HepG2 (cell line): Measurements from ENCODE around the gene SPTBN4. TPM values are rescaled to one million over a fixed set of nuclear protein-coding genes. Genes with fewer than 3 reads are reported as not detected.

Source experiments
- AGO1 ChIP-seq: fragments of 200-400 bp; formaldehyde crosslinking; IDR thresholded peaks from 2 replicates; pipeline ENCODE4 v1.6.1; 2017; ENCODE audit warnings: mild to moderate bottlenecking, low read depth, low read length, moderate library complexity; ENCODE audit not compliant: poor library complexity, severe bottlenecking
- DNMT1 ChIP-seq: sonication (generic); formaldehyde crosslinking; IDR thresholded peaks from 2 replicates; pipeline ENCODE4 v1.5.1; 2020; ENCODE audit warnings: mild to moderate bottlenecking, missing genetic modification reagents
- ELF4 ChIP-seq: sonication (generic); formaldehyde crosslinking; IDR thresholded peaks from 2 replicates; pipeline ENCODE4 v1.5.0; 2020; ENCODE audit warnings: missing genetic modification reagents, mild to moderate bottlenecking, moderate library complexity, borderline replicate concordance
- PLSCR1 ChIP-seq: sonication (generic); formaldehyde crosslinking; IDR thresholded peaks from 2 replicates; pipeline ENCODE4 v1.5.0; 2020; ENCODE audit warnings: missing genetic modification reagents, mild to moderate bottlenecking, borderline replicate concordance
- RFX1 ChIP-seq: fragments of 450-650 bp; IDR thresholded peaks from 2 replicates; pipeline ENCODE4 v1.6.1; 2017
- SMAD1 ChIP-seq: sonication (generic); formaldehyde crosslinking; IDR thresholded peaks from 2 replicates; pipeline ENCODE4 v1.4.0; 2020; ENCODE audit warnings: missing genetic modification reagents, low read depth, mild to moderate bottlenecking, borderline replicate concordance
- TAF15 ChIP-seq: fragments of 200-400 bp; formaldehyde crosslinking; IDR thresholded peaks from one replicate; pipeline ENCODE4 v1.6.1; 2018; ENCODE audit warnings: mild to moderate bottlenecking, low read depth, low read length; ENCODE audit not compliant: poor library complexity, severe bottlenecking
- ZMYM3 ChIP-seq: sonication (generic); formaldehyde crosslinking; IDR thresholded peaks from 2 replicates; pipeline ENCODE4 v1.5.1; 2020; ENCODE audit warnings: mild to moderate bottlenecking, missing genetic modification reagents
- ZNF10 ChIP-seq: sonication (generic); formaldehyde crosslinking; IDR thresholded peaks from 2 replicates; pipeline ENCODE4 v1.4.0; 2020; ENCODE audit warnings: mild to moderate bottlenecking, low read depth, missing genetic modification reagents, borderline replicate concordance
- ZNF235 ChIP-seq: sonication (generic); formaldehyde crosslinking; IDR thresholded peaks from 2 replicates; pipeline ENCODE4 v1.8.1; 2023; ENCODE audit warnings: mild to moderate bottlenecking, missing genetic modification reagents, borderline replicate concordance
- ZNF317 ChIP-seq: sonication (generic); formaldehyde crosslinking; IDR thresholded peaks from 2 replicates; pipeline ENCODE4 v1.5.0; 2020; ENCODE audit warnings: mild to moderate bottlenecking, missing genetic modification reagents
- ZNF350 ChIP-seq: sonication (generic); formaldehyde crosslinking; IDR thresholded peaks from 2 replicates; pipeline ENCODE4 v1.4.0; 2020; ENCODE audit warnings: mild to moderate bottlenecking, low read depth, missing genetic modification reagents, borderline replicate concordance
- ZNF354B ChIP-seq: sonication (generic); formaldehyde crosslinking; IDR thresholded peaks from 2 replicates; pipeline ENCODE4 v1.8.0; 2022; ENCODE audit warnings: mild to moderate bottlenecking, missing genetic modification reagents
- ZNF431 ChIP-seq: sonication (generic); formaldehyde crosslinking; IDR thresholded peaks from 2 replicates; pipeline ENCODE4 v1.9.0; 2022; ENCODE audit warnings: missing genetic modification reagents, low read depth, mild to moderate bottlenecking, borderline replicate concordance
- ZNF484 ChIP-seq: sonication (generic); formaldehyde crosslinking; IDR thresholded peaks from 2 replicates; pipeline ENCODE4 v1.5.1; 2020; ENCODE audit warnings: mild to moderate bottlenecking, low read depth, missing genetic modification reagents, borderline replicate concordance
- ZNF564 ChIP-seq: sonication (generic); formaldehyde crosslinking; IDR thresholded peaks from 2 replicates; pipeline ENCODE4 v1.8.1; 2023; ENCODE audit warnings: mild to moderate bottlenecking, missing genetic modification reagents
- ZNF746 ChIP-seq: sonication (generic); formaldehyde crosslinking; IDR thresholded peaks from 2 replicates; pipeline ENCODE4 v1.8.0; 2022; ENCODE audit warnings: mild to moderate bottlenecking, missing genetic modification reagents
- polyA plus RNA-seq, 8 experiments: library from polyadenylated mRNA; depleted of rRNA in 3 of 8; stranded (reverse) in 7 of 8; unstranded in 1 of 8; fragments of >200 nt; fragmentation: Illumina TruSeq in 4 of 8; extraction: Trizol in 4 of 8; gene quantifications; 2 replicates each; pipeline versions ENCODE4 v1.2.1 to v1.2.3, GENCODE V29; 2011 to 2016; ENCODE audit warnings: low read depth in 4 of 8, missing spikeins in 1 of 8, mixed read lengths in 1 of 8; ENCODE audit not compliant: insufficient read depth in 1 of 8
- total RNA-seq, 5 experiments: library from RNA; depleted of rRNA; stranded (reverse); fragments of >200 nt; fragmentation: Illumina TruSeq; extraction: Trizol; gene quantifications; 2 replicates each; pipeline ENCODE4 v1.2.3, GENCODE V29; 2016; ENCODE audit warnings: low read depth in 1 of 5
- TF ChIP-seq, protein P1 (sequence below): sonication (generic); formaldehyde crosslinking; IDR thresholded peaks from 2 replicates; pipeline ENCODE4 v1.5.1; 2020; ENCODE audit warnings: missing genetic modification reagents, mild to moderate bottlenecking, borderline replicate concordance
- TF ChIP-seq, protein P2 (sequence below): sonication (generic); formaldehyde crosslinking; conservative IDR thresholded peaks from 2 replicates; pipeline ENCODE4 v1.8.1; 2023; ENCODE audit warnings: missing genetic modification reagents
- TF ChIP-seq, protein P3 (sequence below): sonication (generic); formaldehyde crosslinking; IDR thresholded peaks from 2 replicates; pipeline ENCODE4 v1.9.0; 2022; ENCODE audit warnings: missing genetic modification reagents, mild to moderate bottlenecking, borderline replicate concordance
- TF ChIP-seq, protein P4 (sequence below): sonication (generic); formaldehyde crosslinking; IDR thresholded peaks from 2 replicates; pipeline ENCODE4 v1.4.0; 2020; ENCODE audit warnings: missing genetic modification reagents

SPTBN4 gene
- total and polyA plus RNA-seq, 2 of the 13 experiments (the other 11 are each of a cell fraction or from before 2014, with no cell fraction given): 0.11 TPM

- TF ChIP-seq ZNF484 (CRISPR knock-in tag): no peak
- TF ChIP-seq DNMT1 (CRISPR knock-in tag): peak; percentile 64
- TF ChIP-seq ZNF10 (CRISPR knock-in tag): no peak
- peak; percentile 96 for TF ChIP-seq ZNF235 (CRISPR knock-in tag)
- peak; percentile 79 for TF ChIP-seq ZNF746
- TF ChIP-seq ZNF317 (CRISPR knock-in tag): peak; percentile 81
- TF ChIP-seq, protein P1, sequence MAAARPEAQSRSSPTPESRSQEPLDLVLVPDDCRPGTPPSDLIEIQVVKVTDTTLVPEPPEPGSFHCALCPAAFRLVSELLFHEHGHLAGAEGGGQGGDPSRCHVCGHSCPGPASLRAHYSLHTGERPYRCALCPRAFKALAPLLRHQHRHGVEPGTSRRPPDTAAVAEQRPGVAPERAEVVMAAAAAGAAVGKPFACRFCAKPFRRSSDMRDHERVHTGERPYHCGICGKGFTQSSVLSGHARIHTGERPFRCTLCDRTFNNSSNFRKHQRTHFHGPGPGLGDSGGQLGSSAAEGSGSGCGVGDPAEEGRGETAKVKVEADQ (CRISPR knock-in tag): peak; percentile 64
- peak; percentile 87 for TF ChIP-seq ELF4 (CRISPR knock-in tag)
- TF ChIP-seq ZNF354B: no peak
- peak; percentile 47 for TF ChIP-seq TAF15
- peak; percentile 83 for TF ChIP-seq ZNF350 (CRISPR knock-in tag)
- TF ChIP-seq SMAD1 (CRISPR knock-in tag): peak; percentile 70; the same call in 1 of the 2 replicates
- TF ChIP-seq, protein P2, sequence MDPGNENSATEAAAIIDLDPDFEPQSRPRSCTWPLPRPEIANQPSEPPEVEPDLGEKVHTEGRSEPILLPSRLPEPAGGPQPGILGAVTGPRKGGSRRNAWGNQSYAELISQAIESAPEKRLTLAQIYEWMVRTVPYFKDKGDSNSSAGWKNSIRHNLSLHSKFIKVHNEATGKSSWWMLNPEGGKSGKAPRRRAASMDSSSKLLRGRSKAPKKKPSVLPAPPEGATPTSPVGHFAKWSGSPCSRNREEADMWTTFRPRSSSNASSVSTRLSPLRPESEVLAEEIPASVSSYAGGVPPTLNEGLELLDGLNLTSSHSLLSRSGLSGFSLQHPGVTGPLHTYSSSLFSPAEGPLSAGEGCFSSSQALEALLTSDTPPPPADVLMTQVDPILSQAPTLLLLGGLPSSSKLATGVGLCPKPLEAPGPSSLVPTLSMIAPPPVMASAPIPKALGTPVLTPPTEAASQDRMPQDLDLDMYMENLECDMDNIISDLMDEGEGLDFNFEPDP (CRISPR knock-in tag): 0 out of 2 replicates have a peak, but pooled peaks have one; percentile 28
- peak; percentile 81 for TF ChIP-seq AGO1
- TF ChIP-seq, protein P3, sequence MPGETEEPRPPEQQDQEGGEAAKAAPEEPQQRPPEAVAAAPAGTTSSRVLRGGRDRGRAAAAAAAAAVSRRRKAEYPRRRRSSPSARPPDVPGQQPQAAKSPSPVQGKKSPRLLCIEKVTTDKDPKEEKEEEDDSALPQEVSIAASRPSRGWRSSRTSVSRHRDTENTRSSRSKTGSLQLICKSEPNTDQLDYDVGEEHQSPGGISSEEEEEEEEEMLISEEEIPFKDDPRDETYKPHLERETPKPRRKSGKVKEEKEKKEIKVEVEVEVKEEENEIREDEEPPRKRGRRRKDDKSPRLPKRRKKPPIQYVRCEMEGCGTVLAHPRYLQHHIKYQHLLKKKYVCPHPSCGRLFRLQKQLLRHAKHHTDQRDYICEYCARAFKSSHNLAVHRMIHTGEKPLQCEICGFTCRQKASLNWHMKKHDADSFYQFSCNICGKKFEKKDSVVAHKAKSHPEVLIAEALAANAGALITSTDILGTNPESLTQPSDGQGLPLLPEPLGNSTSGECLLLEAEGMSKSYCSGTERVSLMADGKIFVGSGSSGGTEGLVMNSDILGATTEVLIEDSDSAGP (CRISPR knock-in tag): peak; percentile 84
- TF ChIP-seq, protein P4, sequence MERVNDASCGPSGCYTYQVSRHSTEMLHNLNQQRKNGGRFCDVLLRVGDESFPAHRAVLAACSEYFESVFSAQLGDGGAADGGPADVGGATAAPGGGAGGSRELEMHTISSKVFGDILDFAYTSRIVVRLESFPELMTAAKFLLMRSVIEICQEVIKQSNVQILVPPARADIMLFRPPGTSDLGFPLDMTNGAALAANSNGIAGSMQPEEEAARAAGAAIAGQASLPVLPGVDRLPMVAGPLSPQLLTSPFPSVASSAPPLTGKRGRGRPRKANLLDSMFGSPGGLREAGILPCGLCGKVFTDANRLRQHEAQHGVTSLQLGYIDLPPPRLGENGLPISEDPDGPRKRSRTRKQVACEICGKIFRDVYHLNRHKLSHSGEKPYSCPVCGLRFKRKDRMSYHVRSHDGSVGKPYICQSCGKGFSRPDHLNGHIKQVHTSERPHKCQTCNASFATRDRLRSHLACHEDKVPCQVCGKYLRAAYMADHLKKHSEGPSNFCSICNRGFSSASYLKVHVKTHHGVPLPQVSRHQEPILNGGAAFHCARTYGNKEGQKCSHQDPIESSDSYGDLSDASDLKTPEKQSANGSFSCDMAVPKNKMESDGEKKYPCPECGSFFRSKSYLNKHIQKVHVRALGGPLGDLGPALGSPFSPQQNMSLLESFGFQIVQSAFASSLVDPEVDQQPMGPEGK: peak; percentile 99
- TF ChIP-seq RFX1: no peak
- peak; percentile 73 for TF ChIP-seq ZMYM3 (CRISPR knock-in tag)
- peak; percentile 92 for TF ChIP-seq ZNF564
- no peak for TF ChIP-seq ZNF431
- no peak for TF ChIP-seq PLSCR1
These were observed 45.7 kb upstream of the SPTBN4 start (continued) for GRCh38 chr19:40420766-40421765.
